Loucy (cell line): ENCODE results near the gene RPS3.

Experiments
- EZH2phosphoT487 ChIP-seq: fragments of 200-600 bp; IDR thresholded peaks from 2 replicates; pipeline ENCODE4 v1.6.1; 2018; ENCODE audit warnings: antibody characterized with exemption, mild to moderate bottlenecking, moderate library complexity, borderline replicate concordance
- TF ChIP-seq, protein P1 (sequence below): fragments of 200-600 bp; sonication (generic); conservative IDR thresholded peaks from 2 replicates; pipeline ENCODE4 v1.5.1; 2014; ENCODE audit warnings: mild to moderate bottlenecking, antibody characterized with exemption, low read length

DNA sequence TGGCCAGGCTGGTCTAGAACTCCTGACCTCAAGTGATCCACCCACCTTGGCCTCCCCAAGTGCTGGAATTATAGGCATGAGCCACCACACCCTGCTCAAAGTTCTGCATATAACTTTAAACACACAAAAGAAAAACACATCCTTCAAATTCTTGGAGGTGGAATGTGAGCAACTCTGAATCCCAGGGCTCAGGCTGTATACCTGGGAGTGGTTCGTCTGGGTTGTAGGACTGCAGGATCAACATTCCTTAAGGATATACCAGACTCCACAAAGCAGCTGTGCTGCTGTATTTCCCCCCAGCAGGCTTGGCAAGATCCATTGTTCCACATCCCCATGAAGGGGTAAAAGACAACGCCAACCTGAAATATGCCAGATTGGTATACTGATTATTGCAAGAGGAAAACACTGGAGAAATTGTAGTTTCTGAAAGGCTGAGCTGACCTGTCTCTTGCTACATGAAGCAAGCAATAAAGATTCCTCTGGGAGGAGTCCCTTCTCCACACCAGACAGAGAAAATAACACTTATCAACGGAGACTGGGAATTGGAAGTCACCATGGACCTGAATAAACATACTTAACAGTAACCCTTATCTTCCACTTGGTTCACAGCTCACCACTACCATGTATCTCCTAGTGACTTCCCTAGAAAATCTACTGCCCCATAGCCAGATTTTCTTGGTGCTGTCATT is 12.2 kb upstream of the RPS3 start:
- TF ChIP-seq, protein P1, sequence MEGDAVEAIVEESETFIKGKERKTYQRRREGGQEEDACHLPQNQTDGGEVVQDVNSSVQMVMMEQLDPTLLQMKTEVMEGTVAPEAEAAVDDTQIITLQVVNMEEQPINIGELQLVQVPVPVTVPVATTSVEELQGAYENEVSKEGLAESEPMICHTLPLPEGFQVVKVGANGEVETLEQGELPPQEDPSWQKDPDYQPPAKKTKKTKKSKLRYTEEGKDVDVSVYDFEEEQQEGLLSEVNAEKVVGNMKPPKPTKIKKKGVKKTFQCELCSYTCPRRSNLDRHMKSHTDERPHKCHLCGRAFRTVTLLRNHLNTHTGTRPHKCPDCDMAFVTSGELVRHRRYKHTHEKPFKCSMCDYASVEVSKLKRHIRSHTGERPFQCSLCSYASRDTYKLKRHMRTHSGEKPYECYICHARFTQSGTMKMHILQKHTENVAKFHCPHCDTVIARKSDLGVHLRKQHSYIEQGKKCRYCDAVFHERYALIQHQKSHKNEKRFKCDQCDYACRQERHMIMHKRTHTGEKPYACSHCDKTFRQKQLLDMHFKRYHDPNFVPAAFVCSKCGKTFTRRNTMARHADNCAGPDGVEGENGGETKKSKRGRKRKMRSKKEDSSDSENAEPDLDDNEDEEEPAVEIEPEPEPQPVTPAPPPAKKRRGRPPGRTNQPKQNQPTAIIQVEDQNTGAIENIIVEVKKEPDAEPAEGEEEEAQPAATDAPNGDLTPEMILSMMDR: no peak
- no peak for TF ChIP-seq EZH2phosphoT487
